H9 (cell line): ENCODE measurements around the gene SLC23A3. TPM values are rescaled to one million over a fixed set of nuclear protein-coding genes. Genes with fewer than 3 reads are reported as not detected.

Source experiments
- DNase-seq: peaks from one replicate; pipeline ENCODE4 v3.0.0-alpha.2; 2017
- H2AFZ ChIP-seq: one replicate; pipeline ENCODE4 v1.6.1; 2013; ENCODE audit warnings: mild to moderate bottlenecking, low read length, control low read depth, moderate library complexity
- H2AK5ac ChIP-seq: 2 replicates; pipeline ENCODE4 v1.6.1; 2013; ENCODE audit warnings: low read length, control low read depth, mixed read lengths; ENCODE audit not compliant: insufficient read length
- H2BK120ac ChIP-seq: one replicate; pipeline ENCODE4 v1.6.1; 2013; ENCODE audit warnings: low read depth, mild to moderate bottlenecking, low read length, control low read depth, inconsistent platforms; ENCODE audit not compliant: poor library complexity, severe bottlenecking
- H2BK12ac ChIP-seq: 2 replicates; pipeline ENCODE4 v1.6.1; 2013; ENCODE audit warnings: low read length, control low read depth, mixed read lengths, low read depth; ENCODE audit not compliant: insufficient read length
- H2BK15ac ChIP-seq: 2 replicates; pipeline ENCODE4 v1.6.1; 2013; ENCODE audit warnings: low read depth, low read length, control low read depth
- H2BK20ac ChIP-seq: one replicate; pipeline ENCODE4 v1.6.1; 2013; ENCODE audit warnings: low read depth, mild to moderate bottlenecking, low read length, control low read depth, inconsistent platforms; ENCODE audit not compliant: poor library complexity, severe bottlenecking
- H2BK5ac ChIP-seq: 2 replicates; pipeline ENCODE4 v1.6.1; 2013; ENCODE audit warnings: low read length, control low read depth, mixed read lengths; ENCODE audit not compliant: insufficient read length
- H3K14ac ChIP-seq: 2 replicates; pipeline ENCODE4 v1.6.1; 2013; ENCODE audit warnings: low read length, control low read depth; ENCODE audit not compliant: insufficient read depth
- H3K18ac ChIP-seq: 2 replicates; pipeline ENCODE4 v1.6.1; 2013; ENCODE audit warnings: low read depth, mild to moderate bottlenecking, mixed read lengths, low read length, control low read depth; ENCODE audit not compliant: insufficient read length
- H3K23ac ChIP-seq: 2 replicates; pipeline ENCODE4 v1.6.1; 2013; ENCODE audit warnings: low read length, control low read depth, mixed read lengths, low read depth; ENCODE audit not compliant: insufficient read length
- H3K23me2 ChIP-seq: 2 replicates; pipeline ENCODE4 v1.6.1; 2013; ENCODE audit warnings: low read depth, mild to moderate bottlenecking, mixed read lengths, low read length, control low read depth; ENCODE audit not compliant: insufficient read length, poor library complexity, severe bottlenecking
- H3K27ac ChIP-seq: 2 replicates; pipeline ENCODE4 v1.5.1; 2013; ENCODE audit warnings: low read length, control low read depth, mixed read lengths, low read depth; ENCODE audit not compliant: insufficient read length
- H3K27me3 ChIP-seq: 2 replicates; pipeline ENCODE4 v1.6.1; 2013; ENCODE audit warnings: low read length, control low read depth, inconsistent platforms; ENCODE audit not compliant: insufficient read depth
- H3K4ac ChIP-seq: 2 replicates; pipeline ENCODE4 v1.6.1; 2013; ENCODE audit warnings: low read depth, mild to moderate bottlenecking, control low read depth, inconsistent platforms, low read length, moderate library complexity
- H3K4me1 ChIP-seq: 2 replicates; pipeline ENCODE4 v1.6.1; 2013; ENCODE audit warnings: low read length, control low read depth, inconsistent platforms; ENCODE audit not compliant: insufficient read depth
- H3K4me2 ChIP-seq: 2 replicates; pipeline ENCODE4 v1.6.1; 2013; ENCODE audit warnings: low read length, control low read depth, mixed read lengths; ENCODE audit not compliant: insufficient read length, insufficient read depth
- H3K56ac ChIP-seq: 2 replicates; pipeline ENCODE4 v1.6.1; 2013; ENCODE audit warnings: low read depth, mild to moderate bottlenecking, mixed read lengths, low read length, control low read depth; ENCODE audit not compliant: insufficient read length
- H3K79me1 ChIP-seq: 2 replicates; pipeline ENCODE4 v1.6.1; 2013; ENCODE audit warnings: low read depth, mild to moderate bottlenecking, moderate library complexity, low read length, control low read depth, inconsistent platforms; ENCODE audit not compliant: insufficient read depth, poor library complexity, severe bottlenecking
- H3K79me2 ChIP-seq: 2 replicates; pipeline ENCODE4 v1.6.1; 2013; ENCODE audit warnings: low read length, control low read depth, inconsistent platforms; ENCODE audit not compliant: insufficient read depth
- H3K9ac ChIP-seq: 2 replicates; pipeline ENCODE4 v1.6.1; 2013; ENCODE audit warnings: low read length, control low read depth, mixed read lengths; ENCODE audit not compliant: insufficient read length; ENCODE audit errors: extremely low read depth
- H3K9me3 ChIP-seq: one replicate; pipeline ENCODE4 v1.6.1; 2013; ENCODE audit warnings: low read depth, low read length, inconsistent platforms; ENCODE audit not compliant: control insufficient read depth
- H3T11ph ChIP-seq: one replicate; pipeline ENCODE4 v1.6.1; 2013; ENCODE audit warnings: mild to moderate bottlenecking, low read length, control low read depth, inconsistent platforms
- H4K20me1 ChIP-seq: one replicate; pipeline ENCODE4 v1.6.1; 2013; ENCODE audit not compliant: control insufficient read depth, insufficient read length, insufficient read depth
- H4K5ac ChIP-seq: 2 replicates; pipeline ENCODE4 v1.6.1; 2013; ENCODE audit warnings: low read depth, mild to moderate bottlenecking, mixed read lengths, low read length, control low read depth; ENCODE audit not compliant: insufficient read length
- H4K8ac ChIP-seq: replicated peaks from 2 replicates; pipeline ENCODE4 v1.6.1; 2013; ENCODE audit warnings: low read length, control low read depth, mixed read lengths, low read depth; ENCODE audit not compliant: insufficient read length
- H4K91ac ChIP-seq: 2 replicates; pipeline ENCODE4 v1.6.1; 2013; ENCODE audit warnings: low read depth, mild to moderate bottlenecking, moderate library complexity, mixed read lengths, low read length, control low read depth; ENCODE audit not compliant: insufficient read length
- H3K27ac Mint-ChIP-seq, 3 experiments: 2 replicates in 2 of 3; 3 replicates in 1 of 3; pipeline ENCODE4 v1.8.0; 2020 to 2021; ENCODE audit warnings: mixed read lengths in 3 of 3, mild to moderate bottlenecking in 1 of 3, moderate library complexity in 1 of 3
- H3K27me3 Mint-ChIP-seq: 2 replicates; pipeline ENCODE4 v1.8.0; 2021; ENCODE audit warnings: low read depth, mild to moderate bottlenecking, moderate library complexity, mixed read lengths
- H3K36me3 Mint-ChIP-seq, 3 experiments: 2 replicates in 2 of 3; 3 replicates in 1 of 3; pipeline ENCODE4 v1.8.0; 2020 to 2021; ENCODE audit warnings: low read depth in 3 of 3, mixed read lengths in 3 of 3; ENCODE audit not compliant: insufficient read depth in 1 of 3
- H3K4me1 Mint-ChIP-seq, 2 experiments: 2 replicates each; pipeline ENCODE4 v1.8.0; 2020; ENCODE audit warnings: mixed read lengths in 2 of 2
- H3K4me3 Mint-ChIP-seq, 2 experiments: 2 replicates in 1 of 2; 3 replicates in 1 of 2; pipeline ENCODE4 v1.8.0; 2020 to 2021; ENCODE audit warnings: mild to moderate bottlenecking in 2 of 2, mixed read lengths in 2 of 2, moderate library complexity in 1 of 2
- H3K9me3 Mint-ChIP-seq, 2 experiments: 2 replicates in 1 of 2; 3 replicates in 1 of 2; pipeline ENCODE4 v1.8.0; 2020; ENCODE audit warnings: mild to moderate bottlenecking in 2 of 2, mixed read lengths in 2 of 2, moderate library complexity in 1 of 2
- CTCF ChIP-seq: fragments of 200-600 bp; sonication (generic); conservative IDR thresholded peaks from 3 replicates; pipeline ENCODE4 v1.8.0; 2021; ENCODE audit warnings: antibody characterized with exemption, mild to moderate bottlenecking
- WGBS: extraction: QIAGEN DNeasy Blood & Tissue Kit; methylation state at CpG from one replicate; pipeline ENCODE4 v1.1.7; 2013; ENCODE audit warnings: missing lambda C conversion rate, low lambda C conversion rate, mixed read lengths; ENCODE audit not compliant: insufficient read length; ENCODE audit errors: extremely low coverage; 5-methylcytosine and 5-hydroxymethylcytosine counted together
- total RNA-seq: library from RNA; stranded (reverse); gene quantifications from 2 replicates; pipeline ENCODE4 v1.2.1, GENCODE V29; 2021

Gene SLC23A3
- total RNA-seq, 1 experiment from 2014 or later: 1.2 TPM

- Mint-ChIP-seq H3K9me3 (no peaks in the 10 kb centered on the region), H3K36me3 (no peaks in the 10 kb centered on the region), H3K27ac (no peak overlapping the region), H3K27me3 (no peaks in the 10 kb centered on the region), H3K4me1 (peaks cover 10 to 13% of the 10 kb centered on the region in 2 experiments; a peak in 3 of 4 replicates), H3K4me3 (no peak overlapping the region)
- Histone ChIP-seq H2BK120ac (no peak overlapping the region), H3K23me2 (no peaks in the 10 kb centered on the region), H3K27me3 (no peaks in the 10 kb centered on the region), H3K4me1 (0 out of 2 replicates have a peak, but pooled peaks cover 4% of the 10 kb centered on the region), H3K18ac (no peak overlapping the region), H2BK15ac (no peak overlapping the region), H4K91ac (no peak overlapping the region), H3T11ph (no peak overlapping the region), H3K9me3 (no peaks in the 10 kb centered on the region), H3K27ac (no peak overlapping the region), H3K4me2 (no peak overlapping the region), H2BK5ac (no peak overlapping the region), H4K5ac (no peak overlapping the region), H3K56ac (no peak overlapping the region), H4K8ac (no peak overlapping the region), H3K79me1 (no peaks in the 10 kb centered on the region), H4K20me1 (no peaks in the 10 kb centered on the region), H2AFZ (no peak overlapping the region), H3K23ac (no peak overlapping the region), H2BK20ac (no peak overlapping the region), H3K9ac (no peak overlapping the region), H2AK5ac (no peak overlapping the region), H3K79me2 (no peaks in the 10 kb centered on the region), H2BK12ac (no peak overlapping the region), H3K4ac (no peak overlapping the region), H3K14ac (no peak overlapping the region)
- TF ChIP-seq CTCF: no peak
- WGBS: no CpG with 5 or more reads among the region's 8 CpGs
- no peak for DNase-seq
Measured at GRCh38 chr2:219123356-219124135, 46.3 kb downstream of the SLC23A3 start.
